Body of pancreas (tissue), 4 donors: ENCODE data around the gene CDC42BPA. TPM values are rescaled to one million over a fixed set of nuclear protein-coding genes. Genes with fewer than 3 reads are reported as not detected.
A peak's percentile ranks its signal among the peaks of the same experiment; 100 is the strongest.

Experiments used
- ATAC-seq: fragments of 150-250 bp; one replicate; pipeline ENCODE4 v1.9.1; 2016
- DNase-seq, 4 donors: peaks; one replicate each; pipeline ENCODE4 v3.0.0-alpha.2; 2019
- H3K27ac ChIP-seq, 4 donors: fragments of 200-600 bp; sonication (generic); 1 replicate in 3 of 4; 2 replicates in 1 of 4; pipeline versions ENCODE4 v1.5.1 to v1.6.1; 2016 to 2019; ENCODE audit warnings: mild to moderate bottlenecking in 1 of 4, mixed read lengths in 1 of 4, moderate library complexity in 1 of 4
- H3K27me3 ChIP-seq, 2 donors: fragments of 200-600 bp; sonication (generic); one replicate each; pipeline ENCODE4 v1.6.0; 2016; ENCODE audit warnings: mild to moderate bottlenecking in 1 of 2
- H3K36me3 ChIP-seq, 2 donors: fragments of 200-600 bp; sonication (generic); replicated peaks in 1 of 2; 2 replicates each; pipeline ENCODE4 v1.5.1; 2016; ENCODE audit warnings: low read depth in 2 of 2; ENCODE audit not compliant: insufficient read depth in 1 of 2
- H3K4me1 ChIP-seq: fragments of 200-600 bp; sonication (generic); one replicate; pipeline ENCODE4 v1.6.0; 2016
- H3K4me3 ChIP-seq, 2 donors: fragments of 200-600 bp; sonication (generic); 1 replicate in 1 of 2; 2 replicates in 1 of 2; pipeline ENCODE4 v1.5.1; 2016 to 2019
- H3K9me3 ChIP-seq, 3 donors: fragments of 200-600 bp; sonication (generic); 1 replicate in 2 of 3; 2 replicates in 1 of 3; pipeline ENCODE4 v1.5.1; 2016
- POLR2A ChIP-seq, 3 donors: fragments of 450-650 bp; IDR thresholded peaks; one replicate each; pipeline ENCODE4 v1.6.1; 2016; ENCODE audit warnings: antibody characterized with exemption in 3 of 3, mild to moderate bottlenecking in 2 of 3
- WGBS, 2 donors: methylation state at CpG; one replicate each; pipeline ENCODE4 v1.1.5; 2017; 5-methylcytosine and 5-hydroxymethylcytosine counted together
- intact Hi-C: fragments of 100-400 bp; cut with DNase I; formaldehyde crosslinking; loops from one replicate; pipeline ENCODE4 v1.15.1; 2023
- total RNA-seq, 2 donors: library from RNA; depleted of rRNA; stranded (reverse); fragments of >200 nt; gene quantifications; one replicate each; pipeline ENCODE4 v1.1.0, GENCODE V29; 2016
- TF ChIP-seq, protein P1 (sequence below), 7 experiments: fragments of 450-650 bp in 4 of 7; fragments of 200-600 bp in 3 of 7; sonication (generic) in 3 of 7; IDR thresholded peaks; one replicate each; pipeline ENCODE4 v1.5.1; 2016 to 2019; ENCODE audit warnings: antibody characterized with exemption in 7 of 7

The CDC42BPA gene
- total RNA-seq, 2 donors from 2014 or later = 35.9 to 37.6 TPM

DNA sequence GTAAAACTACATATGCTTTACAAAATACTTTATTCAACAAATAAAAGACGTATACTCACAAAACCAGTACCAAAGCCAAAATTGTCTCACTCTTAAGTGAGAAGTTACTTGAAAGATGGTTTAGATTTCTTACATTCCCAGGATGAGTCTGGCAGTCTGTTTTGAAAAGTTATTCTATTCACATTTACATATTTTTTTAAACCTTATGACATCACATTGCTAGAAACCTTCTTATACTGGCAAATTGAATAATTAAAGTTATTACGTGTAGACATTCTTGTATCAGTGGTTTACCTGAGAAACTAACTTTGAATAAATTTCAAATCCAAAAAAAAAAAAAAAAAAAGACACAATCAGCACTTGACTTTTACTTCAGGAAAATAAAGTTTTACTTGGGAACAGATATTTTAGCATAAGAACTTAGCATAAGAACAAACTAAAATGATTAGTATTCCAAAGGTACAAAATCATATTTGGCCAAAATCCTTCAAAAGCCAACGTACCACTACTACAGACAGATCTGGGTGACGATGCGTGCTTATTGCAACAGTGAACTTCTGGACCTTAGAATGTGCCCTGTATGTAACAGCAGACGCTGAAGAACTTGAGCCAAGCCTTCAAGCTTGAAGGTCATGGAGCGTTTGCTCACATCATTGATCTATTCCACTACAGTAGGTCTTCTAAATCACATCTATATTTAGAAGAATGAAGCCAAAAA, 2.5 kb downstream of the CDC42BPA start:
- Histone ChIP-seq H3K36me3 (no peaks in the 10 kb centered on the region), H3K4me3 (peak overlapping the region in 1 of 2 donors; percentile 14), H3K27ac (peak overlapping the region; percentile 21 to 96 (median 81)), H3K4me1 (peaks cover 28% of the 10 kb centered on the region), H3K9me3 (no peaks in the 10 kb centered on the region), H3K27me3 (no peaks in the 10 kb centered on the region)
- ATAC-seq (peak; percentile 21), DNase-seq (peak; percentile 56 to 79 (median 64))
- 10 to 13% methylated on average over 7 of the region's 7 CpGs for WGBS, 2 donors
- intact Hi-C loops = no loop called here
- TF ChIP-seq, protein P1, sequence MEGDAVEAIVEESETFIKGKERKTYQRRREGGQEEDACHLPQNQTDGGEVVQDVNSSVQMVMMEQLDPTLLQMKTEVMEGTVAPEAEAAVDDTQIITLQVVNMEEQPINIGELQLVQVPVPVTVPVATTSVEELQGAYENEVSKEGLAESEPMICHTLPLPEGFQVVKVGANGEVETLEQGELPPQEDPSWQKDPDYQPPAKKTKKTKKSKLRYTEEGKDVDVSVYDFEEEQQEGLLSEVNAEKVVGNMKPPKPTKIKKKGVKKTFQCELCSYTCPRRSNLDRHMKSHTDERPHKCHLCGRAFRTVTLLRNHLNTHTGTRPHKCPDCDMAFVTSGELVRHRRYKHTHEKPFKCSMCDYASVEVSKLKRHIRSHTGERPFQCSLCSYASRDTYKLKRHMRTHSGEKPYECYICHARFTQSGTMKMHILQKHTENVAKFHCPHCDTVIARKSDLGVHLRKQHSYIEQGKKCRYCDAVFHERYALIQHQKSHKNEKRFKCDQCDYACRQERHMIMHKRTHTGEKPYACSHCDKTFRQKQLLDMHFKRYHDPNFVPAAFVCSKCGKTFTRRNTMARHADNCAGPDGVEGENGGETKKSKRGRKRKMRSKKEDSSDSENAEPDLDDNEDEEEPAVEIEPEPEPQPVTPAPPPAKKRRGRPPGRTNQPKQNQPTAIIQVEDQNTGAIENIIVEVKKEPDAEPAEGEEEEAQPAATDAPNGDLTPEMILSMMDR (IDR thresholded peaks at IDR 0.05) = no peak
- TF ChIP-seq POLR2A (IDR thresholded peaks at IDR 0.05) = peak in 2 of 3 donors; percentile 40 to 41

DNA sequence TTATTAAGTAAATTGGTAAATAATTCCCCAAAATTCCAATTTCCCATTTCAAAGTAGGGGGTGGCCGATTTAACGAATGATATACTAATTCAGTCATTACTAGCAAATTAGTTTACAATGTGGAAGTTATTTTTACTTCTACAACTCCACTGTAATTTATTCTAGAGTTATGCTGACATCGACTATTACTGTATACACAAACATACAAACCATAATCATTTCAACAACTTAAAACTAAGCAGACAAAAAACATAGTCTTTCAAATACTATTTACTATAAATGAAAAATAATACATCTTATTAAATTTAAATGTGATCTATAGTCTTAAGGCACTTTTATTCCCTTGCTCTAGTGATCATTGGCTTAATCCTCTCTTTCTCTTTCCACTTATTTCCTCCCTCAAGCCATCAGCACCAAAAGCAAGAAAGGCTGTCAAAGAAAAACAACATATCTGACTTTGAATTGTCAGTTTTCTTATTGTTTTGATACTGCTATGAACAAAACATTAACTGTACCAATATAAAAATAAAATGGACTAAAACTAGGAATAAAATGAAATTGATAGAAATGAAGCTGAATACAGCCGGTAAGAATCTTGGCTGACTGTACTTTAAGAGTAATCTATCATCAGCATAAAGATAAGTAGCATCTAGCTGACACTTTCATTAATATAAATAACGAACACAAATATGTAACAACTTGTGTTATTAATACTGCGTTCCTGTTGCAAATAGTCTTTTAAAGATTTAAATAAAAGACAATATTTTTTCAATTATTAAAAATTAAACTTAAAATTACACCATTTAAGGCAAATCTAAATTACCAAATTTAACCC, 4.1 kb downstream of the CDC42BPA start:
- WGBS, 2 donors = 23 to 24% methylated on average over 6 of the region's 6 CpGs
- DNase-seq (no peak), ATAC-seq (no peak)
- peaks cover 26% of the 10 kb centered on the region for H3K4me1 ChIP-seq
- no peaks in the 10 kb centered on the region for H3K27me3 ChIP-seq
- TF ChIP-seq, protein P1 (IDR thresholded peaks at IDR 0.05) = no peak
- TF ChIP-seq POLR2A (IDR thresholded peaks at IDR 0.05) = no peak
- intact Hi-C loops = no loop called here
- no peak overlapping the region for H3K4me3 ChIP-seq
- no peaks in the 10 kb centered on the region for H3K36me3 ChIP-seq
- H3K9me3 ChIP-seq = no peaks in the 10 kb centered on the region
- peak overlapping the region in 1 of 4 donors; percentile 14 for H3K27ac ChIP-seq

DNA sequence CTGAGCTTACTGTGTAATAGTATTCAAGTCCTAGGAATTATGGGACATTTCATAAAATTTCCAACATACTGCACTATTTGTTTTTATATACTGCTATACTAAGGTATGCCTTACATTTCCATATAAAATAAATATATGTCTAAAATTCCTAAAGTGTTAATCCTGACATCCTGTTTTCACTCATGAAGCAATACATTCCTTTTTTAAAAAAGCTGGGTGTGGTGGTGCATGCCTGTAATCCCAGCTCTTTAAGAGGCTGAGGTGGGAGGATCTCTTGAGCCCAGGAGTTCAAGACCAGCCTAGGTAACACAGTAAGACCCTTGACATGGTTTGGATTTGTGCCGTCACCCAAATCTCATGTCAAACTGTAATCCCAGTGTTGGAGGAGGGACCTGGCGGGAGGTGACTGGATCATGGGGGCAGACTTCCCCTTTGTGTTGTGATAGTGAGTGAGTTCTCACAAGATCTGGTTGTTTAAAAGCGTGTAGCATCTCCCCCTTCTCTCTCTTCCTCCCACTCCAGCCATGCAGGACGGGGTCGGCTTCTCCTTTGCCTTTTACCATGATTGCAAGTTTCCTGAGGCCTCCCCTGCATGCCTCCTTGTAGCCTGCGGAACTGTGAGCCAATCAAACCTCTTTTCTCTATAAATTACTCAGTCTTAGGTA, 5.8 kb downstream of the CDC42BPA start:
- WGBS, 2 donors = 88 to 89% methylated on average over 6 of the region's 6 CpGs
- ATAC-seq (no peak), DNase-seq (no peak)
- H3K9me3 ChIP-seq = no peaks in the 10 kb centered on the region
- TF ChIP-seq, protein P1 (IDR thresholded peaks at IDR 0.05) = no peak
- TF ChIP-seq POLR2A (IDR thresholded peaks at IDR 0.05) = no peak
- H3K27me3 ChIP-seq = no peaks in the 10 kb centered on the region
- H3K4me1 ChIP-seq = peaks cover 32% of the 10 kb centered on the region
- intact Hi-C loops = no loop called here
- H3K4me3 ChIP-seq = no peak overlapping the region
- no peaks in the 10 kb centered on the region for H3K36me3 ChIP-seq
- H3K27ac ChIP-seq = no peak overlapping the region

DNA sequence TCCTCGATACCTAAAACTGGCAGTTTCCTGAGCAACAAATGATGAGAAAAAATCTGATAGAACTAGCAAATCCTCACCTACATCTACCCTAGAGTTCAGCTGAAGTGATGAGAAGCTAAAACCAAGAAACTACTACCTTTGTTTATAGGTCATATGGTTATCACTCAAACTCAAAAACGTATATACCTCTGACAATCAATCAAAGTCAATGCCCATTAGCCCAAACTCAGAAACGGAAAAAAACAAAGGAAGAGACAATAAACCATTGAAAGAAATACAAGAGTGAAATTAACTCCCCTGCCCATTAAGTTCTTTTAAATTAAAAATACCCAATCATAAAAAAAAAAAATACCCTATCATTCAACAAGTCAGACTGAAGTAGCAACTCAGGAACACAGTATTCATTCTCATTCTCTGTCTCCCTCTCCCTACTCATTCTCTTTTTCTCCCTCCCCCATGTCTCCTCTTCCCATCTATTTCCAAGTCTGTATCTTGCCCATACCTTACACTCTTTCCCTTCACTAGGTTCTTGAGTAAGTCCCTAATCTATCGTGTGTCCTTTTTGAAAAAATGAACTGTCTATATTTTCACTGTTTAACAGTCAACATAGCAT, 6.8 kb downstream of the CDC42BPA start:
- TF ChIP-seq, protein P1 (IDR thresholded peaks at IDR 0.05) = no peak
- no peak for TF ChIP-seq POLR2A (IDR thresholded peaks at IDR 0.05)
- Histone ChIP-seq H3K27me3 (no peaks in the 10 kb centered on the region), H3K4me3 (no peak overlapping the region), H3K4me1 (peaks cover 32% of the 10 kb centered on the region), H3K9me3 (no peaks in the 10 kb centered on the region), H3K27ac (no peak overlapping the region), H3K36me3 (no peaks in the 10 kb centered on the region)
- WGBS, 2 donors = 54 to 61% methylated on average over 4 of the region's 4 CpGs
- DNase-seq (no peak), ATAC-seq (no peak)
- intact Hi-C loops = no loop called here
